ENCODE data around the gene ASB11.

DNA sequence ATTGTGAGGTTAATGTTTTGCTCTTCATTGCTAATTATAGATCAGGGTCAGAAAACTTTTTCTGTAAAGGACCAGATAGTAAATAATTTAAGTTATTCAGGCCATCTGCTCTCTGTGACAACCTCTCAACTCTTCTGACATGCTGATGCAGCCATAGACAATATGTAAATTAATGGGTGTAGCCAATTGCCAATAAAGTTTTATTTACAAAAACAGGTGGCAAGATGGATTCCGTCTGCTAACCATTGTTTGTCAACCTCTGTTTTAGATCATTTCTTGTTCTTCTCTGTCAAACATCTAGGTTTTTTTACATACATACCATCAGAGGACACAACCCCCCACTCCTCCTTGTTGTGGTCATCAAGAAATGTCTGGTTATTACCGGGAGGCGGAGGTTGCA, 79.3 kb downstream of the ASB11 start:
- TF ChIP-seq, protein P1, sequence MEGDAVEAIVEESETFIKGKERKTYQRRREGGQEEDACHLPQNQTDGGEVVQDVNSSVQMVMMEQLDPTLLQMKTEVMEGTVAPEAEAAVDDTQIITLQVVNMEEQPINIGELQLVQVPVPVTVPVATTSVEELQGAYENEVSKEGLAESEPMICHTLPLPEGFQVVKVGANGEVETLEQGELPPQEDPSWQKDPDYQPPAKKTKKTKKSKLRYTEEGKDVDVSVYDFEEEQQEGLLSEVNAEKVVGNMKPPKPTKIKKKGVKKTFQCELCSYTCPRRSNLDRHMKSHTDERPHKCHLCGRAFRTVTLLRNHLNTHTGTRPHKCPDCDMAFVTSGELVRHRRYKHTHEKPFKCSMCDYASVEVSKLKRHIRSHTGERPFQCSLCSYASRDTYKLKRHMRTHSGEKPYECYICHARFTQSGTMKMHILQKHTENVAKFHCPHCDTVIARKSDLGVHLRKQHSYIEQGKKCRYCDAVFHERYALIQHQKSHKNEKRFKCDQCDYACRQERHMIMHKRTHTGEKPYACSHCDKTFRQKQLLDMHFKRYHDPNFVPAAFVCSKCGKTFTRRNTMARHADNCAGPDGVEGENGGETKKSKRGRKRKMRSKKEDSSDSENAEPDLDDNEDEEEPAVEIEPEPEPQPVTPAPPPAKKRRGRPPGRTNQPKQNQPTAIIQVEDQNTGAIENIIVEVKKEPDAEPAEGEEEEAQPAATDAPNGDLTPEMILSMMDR (IDR thresholded peaks at IDR 0.05; ENCODE audit: borderline replicate concordance, extremely low read depth, low read length, poor library complexity, severe bottlenecking) = no peak
- no peak for TF ChIP-seq EZH2 (IDR thresholded peaks at IDR 0.05; ENCODE audit: borderline replicate concordance, low read depth, low read length, severe bottlenecking)
